Measurements from ENCODE around the gene KCNC1. TPM values are rescaled to one million over a fixed set of nuclear protein-coding genes. Genes with fewer than 3 reads are reported as not detected.

KCNC1 gene
- total and polyA plus RNA-seq, 2 of the 4 experiments (the other 2 are of a cell fraction): 0.03 TPM; not detected in 1

- Histone ChIP-seq H3K36me3 (ENCODE audit: control insufficient read depth, insufficient read depth, low read length) (no peaks in the 10 kb centered on the region), H3K4me2 (ENCODE audit: low read depth, low read length) (no peak overlapping the region), H2AK9ac (replicated peaks; ENCODE audit: low read depth, low read length, poor library complexity) (no peak overlapping the region), H2BK5ac (ENCODE audit: low read depth, low read length, poor library complexity, severe bottlenecking) (no peak overlapping the region), H2BK20ac (ENCODE audit: low read depth, low read length) (no peak overlapping the region), H3K9me3 (ENCODE audit: control insufficient read depth, insufficient read depth, low read length) (no peaks in the 10 kb centered on the region), H4K20me1 (ENCODE audit: insufficient read depth, low read length) (no peaks in the 10 kb centered on the region), H2AK5ac (ENCODE audit: low read depth, low read length) (no peak overlapping the region), H3K79me1 (ENCODE audit: low read depth in 1 of 2, low read length in 2 of 2) (no peaks in the 10 kb centered on the region), H2AFZ (replicated peaks; ENCODE audit: low read length, poor library complexity) (no peak overlapping the region), H3K27ac (ENCODE audit: insufficient read depth, low read length) (no peak overlapping the region), H3K14ac (replicated peaks; ENCODE audit: low read depth, low read length) (no peak overlapping the region), H3K9ac (ENCODE audit: low read depth, low read length) (no peak overlapping the region), H2BK120ac (ENCODE audit: low read depth, low read length) (no peak overlapping the region), H4K8ac (ENCODE audit: low read depth in 2 of 2, low read length in 2 of 2) (no peak overlapping the region), H3K56ac (ENCODE audit: extremely low read depth, insufficient read depth, low read length) (no peak overlapping the region), H3K4me3 (ENCODE audit: insufficient read depth, low read depth, low read length) (no peak overlapping the region), H3K27me3 (ENCODE audit: control insufficient read depth, insufficient read depth, low read length) (no peaks in the 10 kb centered on the region; the same call in 1 of the 2 replicates), H4K5ac (ENCODE audit: low read depth, low read length) (no peak overlapping the region), H3K23ac (ENCODE audit: low read depth, low read length) (no peak overlapping the region), H4K91ac (ENCODE audit: insufficient read depth, low read depth, low read length) (no peak overlapping the region), H3K9me1 (ENCODE audit: insufficient read depth, low read length) (no peaks in the 10 kb centered on the region), H3K4me1 (ENCODE audit: control insufficient read depth, insufficient read depth, low read length) (no peaks in the 10 kb centered on the region), H3K4ac (ENCODE audit: low read depth, low read length) (no peak overlapping the region), H2BK15ac (ENCODE audit: low read depth, low read length) (no peak overlapping the region), H3K18ac (ENCODE audit: low read depth, low read length) (no peak overlapping the region)
- in situ Hi-C loops (cut with MboI; ENCODE audit: low sequenced_read_pairs) (no loop called here), intact Hi-C loops (cut with micrococcal nuclease) (no loop called here), dilution Hi-C loops (cut with HindIII; ENCODE audit: low sequenced_read_pairs, unreplicated experiment) (no loop called here)
- DNase-seq: no peak
- WGBS, 2 experiments (ENCODE audit: extremely low coverage in 2 of 2, insufficient read length in 1 of 2): 85% methylated on average over 10 of the region's 16 CpGs; no CpG with 5 or more reads in 1 of the 2 experiments
- ATAC-seq (ENCODE audit: low read depth): no peak
- TF ChIP-seq RCOR1 (IDR thresholded peaks at IDR 0.05; ENCODE audit: insufficient replicate concordance, low read length): no peak
- no peak for TF ChIP-seq CEBPB (IDR thresholded peaks at IDR 0.05; ENCODE audit: low read depth, low read length)
- TF ChIP-seq FOS (IDR thresholded peaks at IDR 0.05; ENCODE audit: low read depth, low read length): no peak
- no peak for TF ChIP-seq RAD21 (IDR thresholded peaks at IDR 0.05; ENCODE audit: low read length)
- TF ChIP-seq SMC3 (IDR thresholded peaks at IDR 0.05; ENCODE audit: low read depth, low read length): no peak
- TF ChIP-seq ELK1 (IDR thresholded peaks at IDR 0.05; ENCODE audit: borderline replicate concordance, low read depth, low read length): no peak
- no peak for TF ChIP-seq CHD1 (IDR thresholded peaks at IDR 0.05; ENCODE audit: low read depth, low read length)
- TF ChIP-seq USF2 (IDR thresholded peaks at IDR 0.05; ENCODE audit: low read depth, low read length): no peak
- CTCF ChIA-PET: no interaction called here
- POLR2A ChIA-PET (ENCODE audit: unreplicated experiment): no interaction called here
- no TSS peak for BruUV-seq (replicated peaks)
These were observed 42.6 kb downstream of the KCNC1 start for GRCh38 chr11:17777086-17777737.
